Cerebellar nuclear complex (tissue), 1 donor: ENCODE data around the gene EFCAB14.
"Not testable (repeated sequence)": the region's sequence is repeated elsewhere in the genome, so short reads cannot be mapped to it uniquely, and the experiment has no call there.

Experiments
- DNase-seq, 2 experiments: peaks; one replicate each; lab custom pipeline; 2025; lab: John Stamatoyannopoulos, UW

The EFCAB14 gene

GRCh38 chr1:46718727-46719622, at the start of gene EFCAB14:
Gene EFCAB14, minus strand, starts transcription at chr1:46719114. Its CDS starts 1,027 bp downstream, at chr1:46718087.
- DNase-seq = peak; percentile 11 to 65

GRCh38 chr1:46768445-46768844, 49.5 kb upstream of the EFCAB14 start:
- no peak for DNase-seq

GRCh38 chr1:46767649-46768282, 48.9 kb upstream of the EFCAB14 start:
- DNase-seq = no peak

GRCh38 chr1:46764402-46764801, 45.5 kb upstream of the EFCAB14 start:
- DNase-seq = no peak

- no peak for DNase-seq
Observed at GRCh38 chr1:46761740-46762139, 42.8 kb upstream of the EFCAB14 start.

GRCh38 chr1:46760558-46761166, 41.7 kb upstream of the EFCAB14 start:
- no peak for DNase-seq

- no peak for DNase-seq
Observed at GRCh38 chr1:46757956-46758528, 39.1 kb upstream of the EFCAB14 start.

- no peak for DNase-seq
Observed at GRCh38 chr1:46757247-46757955, 38.5 kb upstream of the EFCAB14 start.

- no peak for DNase-seq
Observed at GRCh38 chr1:46755121-46755520, 36.2 kb upstream of the EFCAB14 start.

- not testable (repeated sequence) for DNase-seq
Observed at GRCh38 chr1:46754707-46755106, 35.8 kb upstream of the EFCAB14 start.

- no peak for DNase-seq
Observed at GRCh38 chr1:46753985-46754384, 35.1 kb upstream of the EFCAB14 start.

GRCh38 chr1:46749921-46750404, 31.0 kb upstream of the EFCAB14 start:
- no peak for DNase-seq

- DNase-seq = no peak
Observed at GRCh38 chr1:46749404-46749803, 30.5 kb upstream of the EFCAB14 start.

GRCh38 chr1:46747683-46748288, 28.9 kb upstream of the EFCAB14 start:
- no peak for DNase-seq

GRCh38 chr1:46742069-46742468, 23.2 kb upstream of the EFCAB14 start:
- no peak for DNase-seq

GRCh38 chr1:46735708-46736324, 16.9 kb upstream of the EFCAB14 start:
- DNase-seq = no peak

- DNase-seq = not testable (repeated sequence)
Observed at GRCh38 chr1:46728327-46728873, 9.5 kb upstream of the EFCAB14 start.

- no peak for DNase-seq
Observed at GRCh38 chr1:46725736-46726108, 6.8 kb upstream of the EFCAB14 start.

GRCh38 chr1:46724991-46725735, 6.2 kb upstream of the EFCAB14 start:
- DNase-seq = peak; percentile 17 to 68

GRCh38 chr1:46723901-46724300, 5.0 kb upstream of the EFCAB14 start:
- no peak for DNase-seq
